ENCODE results near the gene PGAM1.
A peak's percentile ranks its signal among the peaks of the same experiment; 100 is the strongest.

PGAM1 gene

GRCh38 chr10:97425964-97426775, at the start of gene PGAM1:
TSS of gene PGAM1 (plus strand) at chr10:97426191. CDS start at chr10:97426308, 117 bp downstream.
- DNase-seq (ENCODE audit: low read depth): peak; percentile 84
- H3K4me3 ChIP-seq (ENCODE audit: low read depth, low read length): peak within 1 kb of the TSS; percentile 96

DNA sequence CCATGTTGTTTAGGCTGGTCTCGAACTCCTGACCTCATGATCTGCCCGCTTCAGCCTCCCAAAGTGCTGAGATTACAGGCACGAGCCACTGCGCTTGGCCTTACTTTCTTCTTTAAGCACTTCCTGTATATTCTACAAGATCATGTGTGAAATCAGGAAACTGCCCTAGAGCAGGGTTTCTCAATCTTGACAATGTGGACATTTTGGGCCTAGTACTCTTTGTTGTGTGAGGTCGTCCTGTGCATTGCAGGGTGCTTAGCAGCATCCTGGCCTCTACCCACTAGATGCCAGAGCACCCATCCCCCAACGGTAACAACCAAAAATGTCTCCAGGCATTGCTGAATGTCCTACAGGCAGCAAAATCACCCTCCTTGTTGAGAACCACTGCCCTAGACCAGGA, 49.6 kb upstream of the PGAM1 start:
- no peak overlapping the region for H3K4me3 ChIP-seq (ENCODE audit: low read depth, low read length)
- DNase-seq (ENCODE audit: low read depth): no peak

GRCh38 chr10:97378933-97379921, 46.8 kb upstream of the PGAM1 start:
- no peak overlapping the region for H3K4me3 ChIP-seq (ENCODE audit: low read depth, low read length)
- no peak for DNase-seq (ENCODE audit: low read depth)

GRCh38 chr10:97380516-97380915, 45.5 kb upstream of the PGAM1 start:
- no peak overlapping the region for H3K4me3 ChIP-seq (ENCODE audit: low read depth, low read length)
- no peak for DNase-seq (ENCODE audit: low read depth)

DNA sequence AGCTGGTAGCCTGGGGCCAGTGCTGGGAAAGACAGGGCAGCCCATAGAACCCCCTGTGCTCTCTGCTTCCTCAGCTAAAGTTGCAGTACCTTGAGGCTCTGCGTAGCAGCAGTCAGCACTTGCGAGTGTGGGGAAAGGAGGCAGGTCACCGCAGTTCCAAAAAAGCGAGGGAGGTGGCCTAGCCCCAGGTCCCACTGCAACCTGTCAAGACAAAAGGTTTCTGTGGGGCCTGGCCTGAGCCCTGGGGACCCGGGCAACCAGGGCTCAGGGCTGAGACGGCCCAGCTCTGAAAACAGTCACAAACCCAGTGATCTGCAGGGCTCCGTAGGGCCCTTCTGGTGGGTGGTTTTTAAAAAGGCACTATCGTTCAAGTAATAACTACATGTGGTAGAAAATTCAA, 44.4 kb upstream of the PGAM1 start:
- DNase-seq (ENCODE audit: low read depth): no peak
- H3K4me3 ChIP-seq (ENCODE audit: low read depth, low read length): no peak overlapping the region

- no peak for DNase-seq (ENCODE audit: low read depth)
- H3K4me3 ChIP-seq (ENCODE audit: low read depth, low read length): no peak overlapping the region
Observed at GRCh38 chr10:97383159-97383558, 42.8 kb upstream of the PGAM1 start.

- DNase-seq (ENCODE audit: low read depth): no peak
Observed at GRCh38 chr10:97384156-97384555, 41.8 kb upstream of the PGAM1 start.

GRCh38 chr10:97384641-97385040, 41.4 kb upstream of the PGAM1 start:
- DNase-seq (ENCODE audit: low read depth): no peak
- H3K4me3 ChIP-seq (ENCODE audit: low read depth, low read length): no peak overlapping the region

More at GRCh38 chr10:97384156-97384555, 41.8 kb upstream of the PGAM1 start:
- H3K4me3 ChIP-seq (ENCODE audit: low read depth, low read length): no peak overlapping the region

- no peak overlapping the region for H3K4me3 ChIP-seq (ENCODE audit: low read depth, low read length)
- DNase-seq (ENCODE audit: low read depth): no peak
Observed at GRCh38 chr10:97385565-97385964, 40.4 kb upstream of the PGAM1 start.

DNA sequence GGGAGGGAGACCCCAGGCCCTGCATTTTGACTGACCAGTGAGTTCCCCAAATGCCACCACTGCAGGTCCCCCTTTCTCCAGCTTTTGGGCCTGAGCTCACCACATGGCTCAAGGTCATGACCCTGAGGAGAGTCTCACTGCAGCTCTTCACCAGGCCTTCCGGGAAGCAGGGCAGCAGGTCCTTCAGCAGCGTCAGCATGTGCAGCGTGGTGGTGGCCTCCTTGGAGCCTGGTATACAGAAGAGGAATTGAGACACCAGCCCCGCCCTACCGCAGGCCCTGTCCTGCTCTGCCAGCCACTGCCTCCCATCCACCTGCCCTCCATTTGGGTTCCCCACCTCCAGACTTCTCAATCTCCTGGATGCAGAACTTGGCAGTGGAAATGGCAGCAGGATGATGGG, 37.8 kb upstream of the PGAM1 start:
- no peak overlapping the region for H3K4me3 ChIP-seq (ENCODE audit: low read depth, low read length)
- no peak for DNase-seq (ENCODE audit: low read depth)

DNA sequence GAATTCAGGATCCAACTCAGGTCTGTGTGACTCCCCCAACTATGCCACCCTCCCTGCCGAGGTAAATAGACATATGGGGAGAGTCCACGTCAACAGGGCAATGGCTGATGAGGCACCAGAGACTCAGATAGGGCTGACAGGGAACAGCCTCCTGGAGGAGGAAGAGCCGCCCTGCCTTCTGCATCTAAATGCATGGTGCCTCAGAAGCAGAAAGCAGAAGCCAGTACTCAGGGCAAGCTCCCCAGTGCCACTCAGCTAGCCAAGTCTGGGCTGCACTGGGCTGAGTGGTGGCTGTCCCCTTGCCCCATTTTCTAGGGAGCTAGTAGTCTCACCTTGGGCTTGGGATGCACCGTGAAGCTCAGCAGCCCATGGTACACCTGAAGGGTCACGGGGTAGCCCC, 35.9 kb upstream of the PGAM1 start:
- DNase-seq (ENCODE audit: low read depth): no peak

DNA sequence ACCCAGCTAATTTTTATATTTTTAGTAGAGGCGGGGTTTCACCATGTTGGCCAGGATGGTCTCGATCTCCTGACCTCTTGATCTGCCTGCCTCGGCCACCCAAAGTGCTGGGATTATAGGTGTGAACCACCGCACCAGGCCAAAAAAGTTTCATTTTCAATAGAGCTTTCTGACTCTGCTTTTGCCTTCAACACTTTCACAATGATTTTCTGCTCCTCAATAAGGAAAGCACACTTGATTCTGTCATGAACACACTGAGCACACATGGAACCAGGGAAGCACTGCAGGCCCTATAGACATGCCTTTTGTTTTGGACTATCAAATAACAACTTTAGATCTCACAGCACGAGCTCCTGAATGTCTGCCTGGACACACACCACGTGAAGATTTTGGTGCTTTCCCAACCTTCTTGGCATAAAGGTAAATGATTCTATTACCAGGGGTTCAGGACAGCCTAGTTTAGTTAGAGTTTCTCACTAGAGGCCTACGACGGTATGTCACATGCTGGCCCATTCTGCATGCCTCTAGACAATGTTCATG, 32.9 kb upstream of the PGAM1 start:
- no peak for DNase-seq (ENCODE audit: low read depth)
- no peak overlapping the region for H3K4me3 ChIP-seq (ENCODE audit: low read depth, low read length)

More for the DNA sequence above, 35.9 kb upstream of the PGAM1 start:
- no peak overlapping the region for H3K4me3 ChIP-seq (ENCODE audit: low read depth, low read length)

DNA sequence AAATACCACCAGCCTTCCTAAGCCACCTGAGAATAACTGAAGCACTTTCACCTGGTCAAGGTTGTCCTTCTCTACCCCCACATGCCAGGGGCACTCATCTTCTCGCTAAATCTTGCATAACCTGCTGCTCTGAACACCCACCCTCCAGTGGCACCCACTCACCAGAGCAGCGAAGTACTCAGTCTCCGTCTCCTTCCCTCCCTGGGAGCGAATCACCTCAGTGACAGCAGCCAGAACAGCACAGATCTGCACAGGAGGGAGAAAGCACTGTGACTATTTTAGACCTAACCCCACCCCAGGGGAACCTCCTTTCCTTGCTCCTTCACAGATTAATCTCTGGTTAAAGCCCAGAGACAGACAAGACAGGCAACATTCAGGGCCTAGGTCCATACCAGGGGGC, 29.9 kb upstream of the PGAM1 start:
- DNase-seq (ENCODE audit: low read depth): no peak
- no peak overlapping the region for H3K4me3 ChIP-seq (ENCODE audit: low read depth, low read length)

- no peak for DNase-seq (ENCODE audit: low read depth)
- H3K4me3 ChIP-seq (ENCODE audit: low read depth, low read length): peak overlapping the region; percentile 95
Observed at GRCh38 chr10:97399843-97400545, 26.0 kb upstream of the PGAM1 start.

- peak; percentile 86 for DNase-seq (ENCODE audit: low read depth)
- peak within 1 kb of the TSS; percentile 95 for H3K4me3 ChIP-seq (ENCODE audit: low read depth, low read length)
Observed at GRCh38 chr10:97400665-97401454, 25.1 kb upstream of the PGAM1 start, which contains the start of gene RRP12. TSS of gene RRP12 (minus strand) at chr10:97401340. CDS start at chr10:97401231, 109 bp downstream.

GRCh38 chr10:97401455-97401919, 24.5 kb upstream of the PGAM1 start:
- DNase-seq (ENCODE audit: low read depth): no peak
- peak overlapping the region; percentile 95 for H3K4me3 ChIP-seq (ENCODE audit: low read depth, low read length)

DNA sequence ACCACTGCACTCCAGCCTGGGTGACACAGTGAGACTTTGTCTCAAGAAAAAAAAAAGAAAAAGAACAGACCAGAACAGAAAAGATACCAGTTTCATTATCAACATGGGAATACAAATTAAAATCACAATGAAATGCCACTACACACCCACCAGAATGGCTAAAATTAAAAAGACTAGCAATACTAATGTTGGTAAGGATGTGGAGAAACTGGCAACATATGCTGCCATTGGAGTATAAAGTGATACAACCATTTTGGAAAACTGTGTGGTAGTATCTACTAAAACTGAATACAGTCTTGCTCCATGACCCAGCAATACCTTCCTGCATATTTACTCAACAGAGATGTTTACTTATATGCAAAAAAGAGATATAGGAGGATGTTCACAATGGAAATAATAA, 21.9 kb upstream of the PGAM1 start:
- DNase-seq (ENCODE audit: low read depth): no peak
- H3K4me3 ChIP-seq (ENCODE audit: low read depth, low read length): no peak overlapping the region

GRCh38 chr10:97406064-97406463, 19.9 kb upstream of the PGAM1 start:
- DNase-seq (ENCODE audit: low read depth): no peak
- H3K4me3 ChIP-seq (ENCODE audit: low read depth, low read length): no peak overlapping the region
